HG02642 (cell line): Measurements from ENCODE around the gene PLB1.
"Not testable (repeated sequence)": the region's sequence is repeated elsewhere in the genome, so short reads cannot be mapped to it uniquely, and the experiment has no call there.

Source experiments
- ATAC-seq: cut with Tn5 transposase; IDR thresholded peaks from one replicate; pipeline ENCODE4 v1.9.1; 2021; ENCODE audit warnings: mild to moderate bottlenecking; ENCODE audit not compliant: unreplicated experiment, poor library complexity

The PLB1 gene

GRCh38 chr2:28526527-28527132, 30.8 kb downstream of the PLB1 start:
- no peak for ATAC-seq

DNA sequence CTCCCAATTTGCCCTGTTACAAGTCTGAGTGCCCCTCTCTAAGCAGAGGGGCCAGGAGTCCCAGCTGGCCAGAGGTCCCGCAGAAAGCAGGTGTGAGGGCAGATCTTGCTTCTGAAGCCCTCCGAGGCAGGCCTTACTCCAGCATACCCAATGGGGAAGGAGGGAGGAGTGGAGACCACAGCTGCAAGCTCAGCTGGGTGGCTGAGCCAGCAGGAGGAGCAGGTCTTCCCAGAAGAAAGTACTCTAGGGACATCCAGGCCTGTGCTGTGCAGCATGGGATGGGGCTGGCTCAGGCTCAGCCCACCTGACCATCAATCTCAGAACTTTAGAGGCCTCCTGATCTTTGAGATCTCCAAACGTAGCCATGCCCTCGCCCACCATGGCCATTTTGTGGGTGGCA, 31.3 kb downstream of the PLB1 start:
- ATAC-seq = no peak

DNA sequence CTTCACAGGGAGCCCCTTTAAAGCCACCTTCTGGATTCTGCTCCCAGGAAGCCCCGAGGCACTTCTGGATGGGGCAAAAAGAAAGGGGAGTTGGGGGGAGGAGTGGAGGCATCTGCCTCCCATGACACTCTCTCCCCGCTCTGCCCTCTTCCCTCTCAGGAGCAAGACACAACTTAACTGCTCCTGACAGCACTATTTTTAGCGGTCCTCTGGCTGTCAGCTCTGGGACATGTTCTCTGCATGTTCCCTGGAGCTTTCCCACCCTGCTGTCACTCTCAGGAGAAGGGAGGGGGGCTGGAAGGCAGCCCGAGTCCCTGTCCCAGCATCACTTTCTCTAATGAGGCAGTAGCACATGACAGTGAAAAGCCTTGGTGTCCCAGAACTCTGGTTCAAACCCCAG, 32.3 kb downstream of the PLB1 start:
- ATAC-seq = no peak

GRCh38 chr2:28530782-28531181, 34.9 kb downstream of the PLB1 start:
- ATAC-seq = no peak

DNA sequence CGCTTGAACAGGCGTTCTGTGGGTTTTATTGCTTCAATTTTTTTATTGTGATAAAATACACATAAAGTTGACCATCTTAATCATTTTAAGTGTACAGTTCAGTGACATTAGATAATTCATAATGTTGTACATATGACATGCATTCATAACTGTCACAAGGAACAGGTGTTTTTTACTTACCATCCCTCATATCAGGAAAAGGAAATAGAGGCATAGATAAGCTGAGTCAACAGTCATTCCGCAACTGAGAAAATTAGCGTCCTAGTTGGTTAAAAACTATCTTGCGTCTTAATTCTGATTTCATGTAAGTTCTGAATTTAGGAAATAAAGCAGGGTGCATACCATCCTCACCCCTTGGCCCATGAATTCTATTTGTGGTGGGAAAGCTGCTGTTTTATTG, 36.5 kb downstream of the PLB1 start:
- ATAC-seq = no peak

DNA sequence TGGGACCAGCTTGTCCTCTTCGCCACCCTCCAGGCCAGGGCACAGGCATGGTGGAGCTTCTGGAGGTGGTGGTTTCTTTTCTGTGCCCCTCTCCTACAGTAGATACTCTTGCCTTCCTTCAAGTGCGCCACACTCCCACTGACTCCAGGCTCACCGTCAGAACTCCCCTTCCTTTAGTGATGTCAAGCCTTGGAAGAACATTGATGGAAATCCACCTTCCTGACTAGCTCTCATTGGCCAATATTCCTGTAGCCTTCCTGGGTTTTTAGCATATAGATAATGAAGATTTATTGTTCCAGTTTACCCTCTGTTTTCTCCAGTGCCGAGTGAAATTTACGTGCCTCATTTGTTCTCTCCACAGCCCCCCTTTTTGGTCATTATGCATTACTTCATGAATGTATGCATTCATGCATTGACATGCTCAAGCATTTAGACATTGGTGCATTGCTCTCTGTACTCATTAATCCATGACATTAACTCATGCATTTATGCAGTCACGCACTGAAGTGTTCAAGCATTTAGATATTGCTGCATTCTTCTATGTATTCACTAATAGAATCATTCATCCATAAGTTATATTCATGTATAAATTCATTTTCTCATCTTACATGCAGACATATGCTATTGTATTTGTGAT, 37.3 kb downstream of the PLB1 start:
- no peak for ATAC-seq

DNA sequence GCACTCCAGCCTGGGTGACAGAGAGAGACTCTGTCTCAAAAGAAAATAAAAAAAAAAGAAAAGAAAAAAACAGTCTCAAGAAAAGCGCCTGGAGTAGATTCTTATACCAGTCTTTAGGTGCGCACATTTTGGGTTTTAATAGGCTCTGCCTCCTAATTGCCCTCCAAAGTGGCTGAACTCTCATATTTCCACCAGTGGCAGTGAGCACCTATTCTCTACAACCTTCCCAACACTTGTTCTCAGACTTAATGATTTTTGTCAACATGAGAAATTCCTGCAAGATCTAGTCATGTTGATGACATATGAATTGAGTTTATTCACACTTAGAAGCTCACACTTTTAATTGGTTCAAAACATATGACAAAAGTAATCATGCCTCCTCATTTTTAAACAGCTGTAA, 39.0 kb downstream of the PLB1 start:
- ATAC-seq = no peak

DNA sequence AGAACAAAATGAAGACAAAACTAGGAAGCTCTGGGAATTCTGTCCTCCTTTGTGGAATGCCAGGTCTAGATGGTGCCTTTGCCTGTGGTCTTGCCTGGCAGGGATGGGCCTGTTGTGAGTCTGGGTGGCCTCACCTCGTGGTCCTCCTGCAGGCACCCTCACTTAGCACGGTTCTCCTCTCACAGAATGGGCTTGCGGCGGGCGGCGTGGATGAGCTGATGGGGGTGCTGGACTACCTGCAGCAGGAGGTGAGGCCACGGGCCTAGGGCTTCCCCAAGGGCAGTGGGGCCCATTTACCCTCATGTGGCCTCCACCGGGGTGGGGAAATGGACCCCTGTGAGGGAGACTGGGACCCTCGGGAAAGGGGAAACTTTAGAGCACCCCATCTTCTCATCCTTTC, 42.3 kb downstream of the PLB1 start:
- ATAC-seq = no peak

GRCh38 chr2:28538652-28539051, 42.8 kb downstream of the PLB1 start:
- ATAC-seq = no peak

GRCh38 chr2:28539118-28539541, 43.3 kb downstream of the PLB1 start:
- ATAC-seq = no peak

DNA sequence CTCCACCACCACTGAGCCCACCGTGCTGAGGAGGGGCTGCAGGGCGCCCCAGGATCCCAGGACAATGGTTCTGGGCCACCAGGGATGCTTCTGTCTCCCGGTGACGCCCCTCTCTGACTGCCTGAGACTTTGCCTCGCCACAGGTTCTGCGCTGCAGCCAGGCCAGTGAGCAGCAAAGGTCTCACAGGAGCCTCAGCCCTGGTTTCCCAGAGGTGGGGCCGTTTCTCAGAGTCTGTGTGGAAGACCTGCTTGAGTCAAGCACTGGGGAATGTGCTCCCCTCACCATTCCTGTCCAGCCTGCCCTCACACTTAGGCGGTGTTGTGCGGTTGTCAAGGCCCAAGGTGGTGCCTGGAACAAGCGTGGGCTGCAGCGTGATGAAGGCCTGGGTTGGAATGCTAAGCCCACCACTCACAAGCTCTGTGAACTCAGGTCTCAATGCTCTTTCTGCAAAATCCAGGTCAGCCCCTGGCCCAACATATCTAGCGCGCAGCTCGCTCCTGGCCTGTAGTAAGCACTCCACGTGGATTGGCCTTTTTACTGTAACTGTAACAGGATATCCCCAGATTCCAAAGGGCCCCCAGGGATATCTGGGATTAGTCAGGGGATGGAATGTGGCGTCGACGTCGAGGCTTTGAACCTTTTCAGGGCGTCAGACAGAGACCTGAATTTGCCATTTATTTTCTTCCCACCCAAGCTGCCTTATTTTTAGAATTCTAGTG, 47.6 kb downstream of the PLB1 start:
- no peak for ATAC-seq

DNA sequence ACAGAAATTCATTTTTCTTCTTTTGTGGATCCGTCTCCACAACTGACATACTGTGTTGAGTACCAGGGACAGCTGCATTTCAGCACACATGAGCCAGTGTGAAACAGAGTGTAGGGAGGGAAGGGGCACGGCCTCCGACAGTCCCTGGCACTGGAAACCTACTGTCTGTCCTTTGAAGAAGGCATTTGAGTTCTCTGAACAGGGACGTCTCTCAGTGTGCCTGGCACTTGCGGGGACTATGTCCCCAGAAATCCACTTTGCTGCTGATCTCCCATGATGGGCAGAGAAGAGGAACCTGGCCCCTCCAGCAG, 48.1 kb downstream of the PLB1 start:
- no peak for ATAC-seq

DNA sequence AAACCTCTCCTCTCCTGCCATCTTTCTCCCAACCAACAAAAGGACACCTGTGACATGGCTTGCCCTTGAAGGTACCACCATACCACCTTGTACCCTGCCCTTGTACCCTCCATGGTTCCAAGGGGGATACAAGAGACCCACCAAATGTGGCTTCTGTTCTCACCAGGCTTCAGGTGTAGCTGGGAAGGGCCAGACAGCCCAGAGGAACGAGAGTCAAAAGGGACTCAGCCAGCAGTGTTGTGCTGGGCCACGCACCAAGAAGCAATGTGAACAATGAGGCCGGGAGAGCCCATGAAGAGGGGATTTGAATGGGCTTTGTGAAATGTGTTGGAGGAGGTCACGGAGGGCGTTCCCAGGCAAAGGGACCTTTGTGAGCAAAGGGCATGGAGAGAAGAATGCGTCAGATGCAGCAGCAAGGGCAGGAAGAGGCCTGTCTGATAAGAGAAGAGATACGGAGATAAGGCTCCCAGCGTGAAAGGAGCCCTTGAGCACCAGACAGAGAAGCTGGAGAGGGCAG, 48.6 kb downstream of the PLB1 start:
- no peak for ATAC-seq

GRCh38 chr2:28544922-28545589, 49.2 kb downstream of the PLB1 start:
- no peak for ATAC-seq

DNA sequence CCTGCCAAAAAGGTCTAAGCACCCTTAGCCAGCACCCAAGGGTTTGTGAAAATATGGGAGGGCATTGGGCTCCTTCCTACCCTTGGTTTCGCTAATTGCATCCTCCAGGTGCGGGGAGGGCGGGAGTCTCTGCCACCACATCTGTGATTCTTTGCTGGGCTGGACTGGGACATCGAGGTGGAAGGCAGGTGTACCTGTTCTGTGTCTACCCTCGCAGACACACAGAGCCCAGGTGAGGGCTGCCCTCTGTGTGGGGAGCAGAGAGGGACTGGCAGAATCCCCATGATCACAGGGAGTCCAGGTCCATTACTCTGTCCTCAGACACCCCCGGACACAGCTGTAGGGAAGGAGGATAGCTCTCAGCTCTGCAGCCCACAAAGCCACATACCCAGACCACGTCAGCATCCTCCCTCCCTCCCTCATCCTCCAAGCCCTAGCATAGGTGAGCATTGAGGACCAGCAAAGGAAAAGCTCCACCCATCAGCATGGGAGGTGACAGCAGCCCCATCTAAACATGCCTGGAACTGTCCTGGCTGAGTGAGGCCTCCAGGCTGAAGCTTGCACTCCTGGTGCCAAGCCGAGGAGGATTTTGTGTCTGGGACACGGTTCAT, 49.8 kb downstream of the PLB1 start:
- no peak for ATAC-seq

DNA sequence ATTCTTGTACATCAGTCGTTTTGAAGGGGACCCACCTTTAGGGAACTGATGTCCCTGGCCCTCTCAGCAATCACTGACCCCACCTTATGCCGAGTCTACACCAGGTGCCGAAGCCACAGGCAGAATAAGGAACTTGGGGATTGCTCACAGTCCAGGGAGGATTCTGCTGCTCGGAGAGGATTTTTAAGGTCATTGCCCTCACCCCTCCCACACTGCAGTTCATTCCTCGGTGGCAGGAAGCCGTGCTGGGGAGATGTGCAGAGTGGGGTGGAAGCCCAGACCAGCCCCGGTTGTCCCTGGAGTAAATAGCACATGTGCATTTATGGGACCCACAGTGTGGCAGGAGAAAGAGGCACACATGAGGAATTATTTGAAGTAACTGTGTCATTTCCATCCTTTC, 50.4 kb downstream of the PLB1 start:
- no peak for ATAC-seq

DNA sequence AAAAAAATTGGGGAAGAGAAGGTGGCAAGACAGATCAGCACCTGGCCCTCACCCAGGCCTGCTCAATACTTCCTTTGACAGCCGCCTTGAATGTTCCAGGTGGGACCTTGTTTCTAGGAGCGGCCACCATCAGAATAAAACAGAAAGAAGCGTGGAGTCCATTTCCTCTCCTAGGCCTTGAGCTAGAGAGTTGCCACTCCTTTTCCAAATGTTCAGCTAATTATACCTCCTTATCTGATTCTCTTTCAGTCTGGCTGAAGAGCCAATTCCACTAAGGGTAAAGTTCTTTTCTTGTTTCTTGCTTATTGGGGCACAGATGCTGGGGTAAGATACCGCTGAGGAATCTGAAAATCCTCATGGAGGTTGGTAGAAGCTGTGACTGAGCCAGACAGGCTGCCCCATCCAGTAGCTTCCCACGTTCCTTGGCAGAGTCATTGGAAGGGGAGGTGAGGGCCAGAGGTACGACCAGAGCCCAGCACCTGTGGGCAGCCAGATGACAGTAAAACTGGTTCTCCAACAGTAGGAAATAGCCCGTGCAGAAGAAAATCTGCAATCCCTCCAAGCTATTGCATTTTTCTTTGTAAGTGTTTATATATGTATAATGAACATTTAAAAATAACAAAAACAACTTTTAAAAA, 51.5 kb downstream of the PLB1 start:
- no peak for ATAC-seq

- ATAC-seq = no peak
Observed at GRCh38 chr2:28547906-28548600, 52.2 kb downstream of the PLB1 start.

DNA sequence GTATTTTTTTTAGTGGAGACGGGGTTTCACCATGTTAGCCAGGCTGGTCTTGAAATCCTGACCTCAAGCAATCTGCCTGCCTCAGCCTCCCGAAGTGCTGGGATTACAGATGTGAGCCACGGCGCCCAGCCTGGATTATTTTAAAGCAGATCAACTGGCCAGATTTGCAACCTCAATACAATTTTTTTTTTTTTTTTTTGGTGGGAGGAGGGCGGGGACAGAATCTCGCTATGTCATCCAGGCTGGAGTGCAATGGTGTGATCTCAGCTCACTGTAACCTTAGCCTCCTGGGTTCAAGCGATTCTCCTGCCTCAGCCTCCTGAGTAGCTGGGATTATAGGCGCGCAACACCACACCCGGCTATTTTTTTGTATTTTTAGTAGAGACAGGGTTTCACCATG, 54.5 kb downstream of the PLB1 start:
- not testable (repeated sequence) for ATAC-seq
